ENCODE measurements around the gene VAV3.
"Not testable (repeated sequence)": the region's sequence is repeated elsewhere in the genome, so short reads cannot be mapped to it uniquely, and the experiment has no call there.

Gene VAV3

GRCh38 chr1:107673006-107673405 is 292.0 kb downstream of the VAV3 start:
- DNase-seq = no peak

DNA sequence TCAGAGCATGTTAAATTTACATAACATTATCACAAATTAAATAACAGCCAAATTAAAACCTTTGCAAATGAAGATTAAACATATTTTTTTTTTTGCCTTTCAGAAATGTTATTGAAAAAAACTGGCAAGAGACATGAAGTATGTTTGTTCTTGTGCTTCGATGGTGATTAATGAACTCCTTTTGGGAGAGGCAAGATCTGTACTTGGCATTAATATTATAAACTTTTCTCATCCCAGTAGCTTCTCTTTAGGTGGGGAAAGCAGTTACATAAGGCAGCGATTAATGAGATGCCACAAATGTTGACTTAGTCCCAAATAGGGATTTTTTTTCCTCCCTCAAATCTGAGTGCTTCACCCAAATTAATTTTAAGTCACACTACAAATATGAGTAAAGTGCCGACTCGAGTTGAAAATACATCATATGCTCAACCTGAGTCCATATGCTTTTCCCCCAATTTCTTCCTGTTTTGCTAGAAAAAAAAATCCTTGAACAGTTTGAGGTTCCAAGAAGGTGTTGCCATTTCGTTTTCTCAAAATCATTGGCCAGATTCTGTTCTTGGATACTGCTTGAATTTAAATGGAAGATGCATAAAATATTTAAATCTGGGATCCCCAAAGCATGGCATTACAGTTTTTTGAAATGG is 294.5 kb downstream of the VAV3 start:
- no peak for DNase-seq

DNA sequence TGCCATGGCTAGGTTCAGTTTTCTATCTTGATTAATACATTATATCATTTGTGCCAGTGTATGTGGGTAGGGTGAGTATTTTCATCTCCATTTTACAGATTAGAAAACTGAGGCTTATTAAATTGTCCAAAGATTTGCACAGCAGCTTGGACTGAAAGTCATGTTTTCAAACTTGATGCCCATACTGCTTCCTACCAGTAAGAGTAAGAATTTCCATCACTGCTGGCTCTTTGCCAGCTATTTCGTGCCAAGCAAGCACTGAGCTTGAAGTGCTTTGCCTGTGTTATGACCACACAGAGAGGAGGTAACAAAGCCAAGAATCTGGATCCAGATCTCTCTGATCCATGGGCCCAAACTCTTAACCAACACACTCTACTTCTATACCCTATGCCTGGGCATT is 295.0 kb downstream of the VAV3 start:
- no peak for DNase-seq

GRCh38 chr1:107668762-107669161 is 296.2 kb downstream of the VAV3 start:
- DNase-seq = no peak

DNA sequence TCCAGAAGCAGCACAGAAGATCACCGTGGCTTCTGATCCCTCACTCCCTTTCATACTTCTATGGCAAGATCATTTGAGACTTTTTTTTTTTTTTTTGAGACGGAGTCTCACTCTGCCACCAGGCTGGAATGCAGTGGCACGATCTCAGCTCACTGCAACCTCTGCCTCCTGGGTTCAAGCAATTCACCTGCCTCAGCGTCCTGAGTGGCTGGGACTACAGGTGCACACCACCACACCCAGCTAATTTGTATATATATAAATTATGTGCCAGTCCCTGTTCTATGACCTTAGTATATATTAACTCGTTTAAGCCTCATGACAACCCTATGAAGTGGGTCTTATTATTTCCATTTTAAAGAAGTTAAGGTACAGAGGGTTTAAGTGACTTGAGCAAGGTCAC is 298.5 kb downstream of the VAV3 start:
- DNase-seq = no peak

- no peak for DNase-seq
Measured at GRCh38 chr1:107664982-107665925, 299.7 kb downstream of the VAV3 start.

DNA sequence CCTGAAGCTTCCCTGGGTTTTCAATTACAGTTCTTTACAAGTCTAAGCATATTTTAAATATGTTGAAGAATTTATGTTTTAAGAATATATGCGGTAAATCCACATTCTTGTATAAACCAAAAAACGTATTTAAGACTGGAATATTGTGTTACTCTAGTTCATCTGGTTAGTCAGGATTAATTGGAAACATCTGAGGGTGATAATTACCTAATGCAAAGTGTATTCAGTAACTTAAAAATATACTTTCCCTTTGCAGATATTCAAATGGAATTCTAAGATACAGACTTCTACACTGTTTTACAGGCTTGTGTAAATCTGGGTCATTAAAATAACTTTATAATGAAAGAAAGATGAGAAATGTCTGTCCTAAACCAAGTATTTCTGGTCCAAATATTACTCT is 302.0 kb downstream of the VAV3 start:
- DNase-seq = no peak

- DNase-seq = no peak
Measured at GRCh38 chr1:107661158-107661557, 303.8 kb downstream of the VAV3 start.

DNA sequence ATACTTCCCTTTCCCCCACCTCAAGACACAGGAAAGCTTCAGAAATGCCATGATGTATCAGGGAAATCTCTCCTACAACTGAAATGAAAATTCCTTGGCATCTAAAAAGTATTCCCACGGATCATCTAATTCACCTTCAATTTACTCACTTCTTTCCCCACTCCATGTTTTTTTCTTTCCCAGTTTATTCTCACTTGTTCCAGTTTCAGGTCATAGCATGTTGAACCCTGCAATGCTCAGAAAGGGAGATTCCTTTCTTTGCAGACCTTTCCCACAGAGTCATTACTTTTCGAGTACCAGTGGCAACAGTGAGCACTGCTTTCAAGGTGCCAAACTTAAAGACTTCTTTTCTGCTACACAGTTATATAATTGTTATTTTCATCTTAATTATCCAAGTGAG is 305.0 kb downstream of the VAV3 start:
- DNase-seq = no peak

- no peak for DNase-seq
Measured at GRCh38 chr1:107657356-107657755, 307.6 kb downstream of the VAV3 start.

GRCh38 chr1:107653765-107654164 is 311.2 kb downstream of the VAV3 start:
- DNase-seq = no peak

- DNase-seq = no peak
Measured at GRCh38 chr1:107653005-107653404, 312.0 kb downstream of the VAV3 start.

DNA sequence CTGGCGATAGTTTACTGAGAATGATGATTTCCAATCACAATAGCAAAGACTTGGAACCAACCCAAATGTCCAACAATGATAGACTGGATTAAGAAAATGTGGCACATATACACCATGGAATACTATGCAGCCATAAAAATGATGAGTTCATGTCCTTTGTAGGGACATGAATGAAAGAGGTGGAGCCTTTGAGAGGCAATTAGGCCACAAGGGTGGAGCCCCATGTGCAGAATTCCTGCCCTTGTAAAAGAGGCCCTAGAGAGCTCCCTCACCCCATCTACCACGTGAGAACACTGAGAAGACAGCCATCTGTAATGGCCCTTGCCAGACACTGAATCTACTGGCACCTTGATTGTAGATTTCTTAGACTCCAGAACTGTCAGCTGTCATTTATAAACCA is 314.2 kb downstream of the VAV3 start:
- DNase-seq = not testable (repeated sequence)

GRCh38 chr1:107649023-107649422 is 316.0 kb downstream of the VAV3 start:
- no peak for DNase-seq

DNA sequence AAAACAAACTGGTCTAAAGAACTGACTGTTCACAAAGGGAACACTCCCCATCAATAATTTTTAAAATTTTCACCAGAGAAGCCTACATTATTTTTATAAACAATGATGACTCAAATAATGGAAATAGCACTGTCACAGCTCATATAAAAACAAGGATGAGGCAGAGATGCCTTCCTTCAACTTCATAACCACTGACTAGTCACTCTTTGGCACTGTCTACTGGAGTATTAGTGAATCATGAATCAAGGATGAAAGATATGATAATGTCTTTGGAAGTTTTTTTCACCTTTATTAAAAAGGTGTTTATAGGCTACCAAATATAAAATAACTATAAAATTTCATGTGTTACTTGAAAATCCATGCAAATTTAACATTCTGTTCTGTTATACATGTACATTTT is 316.9 kb downstream of the VAV3 start:
- no peak for DNase-seq

DNA sequence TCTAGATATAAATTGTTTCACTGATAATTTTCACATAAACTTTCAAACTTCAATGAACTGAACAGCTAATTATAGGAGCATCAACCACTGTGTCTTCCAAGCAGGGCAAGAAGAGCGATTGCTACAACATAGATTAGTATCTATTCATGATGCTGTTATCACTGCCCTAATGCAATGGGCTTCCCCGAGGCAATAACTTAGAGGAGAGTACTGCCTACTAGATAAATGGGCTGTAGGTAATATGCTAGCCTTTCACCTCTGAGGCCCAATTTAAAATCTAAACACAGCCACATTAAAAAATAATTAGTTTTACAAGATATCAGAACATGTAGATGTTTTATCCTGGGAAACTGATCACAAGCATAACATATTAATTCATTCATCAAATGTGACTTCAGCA is 318.0 kb downstream of the VAV3 start:
- no peak for DNase-seq

DNA sequence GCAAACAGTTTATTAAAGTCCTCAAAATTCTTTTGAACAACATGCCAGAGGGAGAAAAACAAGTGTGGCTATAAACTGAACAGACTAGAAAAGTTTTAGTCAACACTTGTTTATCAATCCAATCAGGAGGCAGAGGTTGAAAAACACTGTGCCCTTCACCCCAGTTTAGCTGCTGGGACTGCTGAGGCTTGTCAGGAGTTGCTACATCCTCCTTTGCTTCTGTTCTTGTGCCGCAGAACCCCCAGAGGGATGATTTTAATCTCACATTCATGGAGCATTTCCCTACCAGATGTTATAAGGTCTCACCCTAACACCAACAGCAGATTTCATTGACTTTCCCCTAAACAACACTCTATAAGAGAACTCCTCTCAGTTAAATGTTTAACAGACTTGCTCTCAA is 321.2 kb downstream of the VAV3 start:
- DNase-seq = no peak

DNA sequence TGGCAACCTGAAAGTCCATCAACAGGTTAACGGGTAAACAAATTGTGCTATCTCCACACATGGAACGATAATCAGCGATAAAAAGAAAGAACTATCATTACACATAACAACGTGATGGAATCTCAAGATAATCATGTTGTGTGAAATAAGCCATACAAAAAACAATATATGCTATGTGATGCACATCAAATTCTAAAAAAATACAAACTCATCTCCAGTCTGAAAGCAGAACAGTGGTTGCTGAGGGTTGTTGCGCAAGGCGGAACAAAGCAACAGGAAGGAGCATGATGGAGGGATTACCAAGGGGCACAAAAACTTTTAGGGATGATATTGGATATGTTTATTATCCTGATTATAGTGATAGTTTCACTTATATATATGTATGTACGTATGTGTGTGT is 324.8 kb downstream of the VAV3 start:
- no peak for DNase-seq

- DNase-seq = no peak
Measured at GRCh38 chr1:107637101-107637500, 327.9 kb downstream of the VAV3 start.

- DNase-seq = no peak
Measured at GRCh38 chr1:107633596-107633995, 331.4 kb downstream of the VAV3 start.

- DNase-seq = no peak
Measured at GRCh38 chr1:107626073-107626796, 338.7 kb downstream of the VAV3 start.

DNA sequence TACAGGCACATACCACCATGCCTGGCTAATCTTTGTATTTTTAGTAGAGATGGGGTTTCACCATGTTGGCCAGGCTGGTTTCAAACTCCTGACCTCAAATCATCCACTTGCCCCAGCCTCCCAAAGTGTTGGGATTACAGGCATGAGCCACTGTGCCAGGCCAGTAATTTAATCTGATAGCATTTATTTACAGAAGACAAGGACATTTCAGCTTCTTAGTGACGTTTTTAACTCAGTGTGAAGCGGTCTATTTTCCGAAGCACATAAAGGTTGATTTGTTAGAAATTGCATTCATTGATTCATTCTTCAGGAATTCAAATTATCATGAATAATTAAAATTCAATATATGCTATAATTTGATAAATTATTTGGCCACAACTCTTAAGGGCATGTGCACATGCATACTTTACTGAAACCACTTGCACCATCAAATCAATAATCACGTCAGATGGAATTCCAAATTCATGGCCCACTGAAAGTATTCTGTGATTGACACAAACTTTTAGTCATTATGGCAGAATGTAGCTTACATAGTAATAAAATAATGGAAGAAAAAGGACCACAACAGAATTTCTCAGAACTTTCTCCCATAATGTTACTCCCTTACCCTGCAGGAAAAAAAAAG is 339.5 kb downstream of the VAV3 start:
- no peak for DNase-seq

DNA sequence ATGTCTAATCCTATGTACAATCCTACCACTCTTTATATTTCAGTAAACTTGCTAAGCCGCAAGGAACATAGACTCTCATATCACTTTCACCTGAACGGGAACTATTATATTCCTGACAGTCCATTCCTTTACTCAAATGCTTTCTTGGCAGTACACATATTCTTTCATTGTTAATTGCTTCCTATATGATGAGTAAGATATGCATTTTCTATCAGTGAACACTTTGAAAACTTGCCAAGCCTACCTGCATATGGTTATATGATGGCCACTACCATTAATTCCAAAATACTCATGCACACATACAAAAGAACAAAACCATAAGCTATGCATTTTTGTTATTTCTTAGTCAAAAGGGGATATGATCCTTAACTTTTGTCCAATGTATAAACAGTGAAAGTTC is 341.5 kb downstream of the VAV3 start:
- DNase-seq = no peak

Data from activated gamma-delta T cell (primary cell).